ENCODE measurements around the gene ZGPAT. TPM values are rescaled to one million over a fixed set of nuclear protein-coding genes. Genes with fewer than 3 reads are reported as not detected.

Gene ZGPAT
- total and polyA plus RNA-seq, 2 of the 8 experiments (the other 6 are each of a cell fraction or from before 2014, with no cell fraction given), result 14.5 to 21.4 TPM

- Histone ChIP-seq H3K18ac (ENCODE audit: extremely low read depth, low read length) (no peak overlapping the region), H3K27me3 (replicated peaks in 1 of 4; ENCODE audit: control insufficient read depth in 3 of 4, extremely low read depth in 1 of 4, insufficient read depth in 3 of 4, low read length in 3 of 4) (no peaks in the 10 kb centered on the region), H2BK12ac (ENCODE audit: low read depth, low read length) (no peak overlapping the region), H3K79me1 (ENCODE audit: low read depth, low read length) (peaks cover 9% of the 10 kb centered on the region), H3K23me2 (ENCODE audit: low read depth, low read length) (no peaks in the 10 kb centered on the region), H3K4me3 (ENCODE audit: extremely low read depth in 1 of 4, insufficient read depth in 2 of 4, low read depth in 3 of 4, low read length in 4 of 4) (no peak overlapping the region), H4K8ac (ENCODE audit: extremely low read depth, insufficient read depth, low read length) (no peak overlapping the region), H3K56ac (replicated peaks; ENCODE audit: insufficient read length, low read depth, low read length) (no peak overlapping the region), H2AK5ac (ENCODE audit: low read depth, low read length) (no peak overlapping the region), H3K9me3 (ENCODE audit: insufficient read depth in 2 of 2, low read depth in 1 of 2, low read length in 1 of 2) (peaks cover 0 to under 1% of the 10 kb centered on the region in 2 experiments; a peak in 1 of 4 replicates), H3K4ac (replicated peaks; ENCODE audit: insufficient read length, low read depth, low read length) (no peak overlapping the region), H2BK20ac (ENCODE audit: low read length) (no peak overlapping the region), H3K9ac (replicated peaks in 1 of 4; ENCODE audit: extremely low read depth in 1 of 4, low read depth in 3 of 4, low read length in 3 of 4) (no peak overlapping the region), H3K4me1 (replicated peaks in 1 of 4; ENCODE audit: control insufficient read depth in 3 of 4, insufficient read depth in 4 of 4, low read length in 3 of 4) (no peaks in the 10 kb centered on the region), H2BK5ac (ENCODE audit: low read depth, low read length) (0 out of 2 replicates have a peak overlapping the region, but pooled peaks have one; percentile 35), H4K20me1 (replicated peaks in 1 of 2; ENCODE audit: control insufficient read depth in 1 of 2, insufficient read depth in 2 of 2, low read length in 2 of 2) (peaks cover 0 to 7% of the 10 kb centered on the region in 2 experiments), H4K91ac (replicated peaks; ENCODE audit: insufficient read length, low read length) (no peak overlapping the region), H2BK120ac (replicated peaks; ENCODE audit: low read depth, low read length) (no peak overlapping the region), H3K23ac (ENCODE audit: insufficient read length) (no peak overlapping the region), H2AFZ (ENCODE audit: low read length) (no peak overlapping the region), H2BK15ac (ENCODE audit: low read length) (no peak overlapping the region), H3K27ac (ENCODE audit: low read depth, low read length) (no peak overlapping the region), H3K4me2 (ENCODE audit: insufficient read depth in 1 of 2, low read depth in 2 of 2, low read length in 2 of 2) (no peak overlapping the region), H3K36me3 (ENCODE audit: control insufficient read depth in 2 of 4, insufficient read depth in 4 of 4, low read length in 3 of 4) (no peaks in the 10 kb centered on the region; a peak in 1 of 8 replicates), H3K14ac (ENCODE audit: insufficient read length) (no peak overlapping the region), H3K79me2 (ENCODE audit: control insufficient read depth in 1 of 2, insufficient read depth in 2 of 2, low read length in 2 of 2) (peaks cover 0 to 18% of the 10 kb centered on the region in 2 experiments; a peak in 2 of 4 replicates), H4K5ac (ENCODE audit: insufficient read length, low read depth, low read length) (no peak overlapping the region)
- no peak for TF ChIP-seq POLR2A (IDR thresholded peaks at IDR 0.05; ENCODE audit: control extremely low read depth in 1 of 2, low read depth in 2 of 2, low read length in 2 of 2)
- TF ChIP-seq CTCF (IDR thresholded peaks at IDR 0.05; ENCODE audit: control extremely low read depth in 1 of 3, insufficient read depth in 1 of 3, low read depth in 1 of 3, low read length in 3 of 3), result peak; percentile 5 to 14 (median 5); a peak in 3 of 4 replicates
- 0 out of 2 replicates have a peak, but pooled peaks have one; percentile 24 for TF ChIP-seq EGR1 (IDR thresholded peaks at IDR 0.05; ENCODE audit: borderline replicate concordance, low read depth, low read length)
- ChIA-PET CTCF (ENCODE audit: partially characterized antibody) (interaction anchor here (1.3 to 15.2 kb wide), 3 partner anchors 6 to 82 kb away, joined by 3 to 191 read pairs (median 4); no protein-coding TSS in a partner anchor), POLR2A (ENCODE audit: partially characterized antibody) (no interaction called here)
- 83% methylated on average over 15 of the region's 18 CpGs; no CpG with 5 or more reads in 1 of the 2 experiments for WGBS, 2 experiments (ENCODE audit: extremely low coverage in 1 of 2, insufficient coverage in 1 of 2, insufficient read length in 1 of 2, insufficient replicate concordance in 2 of 2, low coverage in 1 of 2, low lambda C conversion rate in 2 of 2, missing lambda C conversion rate in 1 of 2)
- FAIRE-seq (no peak), DNase-seq (ENCODE audit: low read depth in 1 of 2, low spot score in 2 of 2) (no peak)
Measured at GRCh38 chr20:63782051-63782471, 74.2 kb downstream of the ZGPAT start.

All from H1 (cell line).